Karpas-422 (cell line): ENCODE data around the gene BAIAP2L2. TPM values are rescaled to one million over a fixed set of nuclear protein-coding genes. Genes with fewer than 3 reads are reported as not detected.
"Not testable (repeated sequence)": the region's sequence is repeated elsewhere in the genome, so short reads cannot be mapped to it uniquely, and the experiment has no call there.

Experiments
- DNase-seq: peaks from one replicate; pipeline ENCODE4 v3.0.0-alpha.2; 2015
- H2AFZ ChIP-seq: fragments of 200-600 bp; sonication (generic); 2 replicates; pipeline ENCODE4 v1.6.1; 2014; ENCODE audit warnings: antibody characterized with exemption, low read length, mixed read lengths
- H3K27ac ChIP-seq: fragments of 200-600 bp; sonication (generic); 2 replicates; pipeline ENCODE4 v1.5.1; 2014; ENCODE audit warnings: mild to moderate bottlenecking, low read length, moderate library complexity
- H3K27me3 ChIP-seq: fragments of 200-600 bp; sonication (generic); 2 replicates; pipeline ENCODE4 v1.6.1; 2014; ENCODE audit warnings: low read length, mixed read lengths
- H3K36me3 ChIP-seq: fragments of 200-600 bp; sonication (generic); 2 replicates; pipeline ENCODE4 v1.6.1; 2014; ENCODE audit warnings: low read length, mixed read lengths; ENCODE audit not compliant: insufficient read depth
- H3K4me1 ChIP-seq: fragments of 200-600 bp; sonication (generic); 2 replicates; pipeline ENCODE4 v1.6.1; 2014; ENCODE audit warnings: mild to moderate bottlenecking, low read length, mixed read lengths
- H3K4me2 ChIP-seq: fragments of 200-600 bp; sonication (generic); 2 replicates; pipeline ENCODE4 v1.6.1; 2014; ENCODE audit warnings: low read length, low read depth, mild to moderate bottlenecking; ENCODE audit not compliant: poor library complexity, severe bottlenecking
- H3K4me3 ChIP-seq: fragments of 200-600 bp; sonication (generic); 2 replicates; pipeline ENCODE4 v1.5.1; 2014; ENCODE audit warnings: mild to moderate bottlenecking, antibody characterized with exemption, low read length, mixed read lengths
- H3K79me2 ChIP-seq: fragments of 200-600 bp; sonication (generic); 2 replicates; pipeline ENCODE4 v1.6.1; 2014; ENCODE audit warnings: mild to moderate bottlenecking, low read length, mixed read lengths
- H3K9ac ChIP-seq: fragments of 200-600 bp; sonication (generic); 2 replicates; pipeline ENCODE4 v1.6.0; 2014; ENCODE audit warnings: low read length
- H3K9me2 ChIP-seq: fragments of 200-600 bp; sonication (generic), shearing (Covaris generic); replicated peaks from 2 replicates; pipeline ENCODE4 v1.6.0; 2014; ENCODE audit warnings: mild to moderate bottlenecking, low read length, moderate library complexity; ENCODE audit not compliant: insufficient read depth
- H3K9me3 ChIP-seq: fragments of 300-700, 200-600 bp; sonication (generic); 2 replicates; pipeline ENCODE4 v1.6.1; 2014; ENCODE audit warnings: low read length, mixed read lengths
- H4K20me1 ChIP-seq: fragments of 200-600 bp; sonication (generic); 2 replicates; pipeline ENCODE4 v1.6.1; 2014; ENCODE audit warnings: mild to moderate bottlenecking, antibody characterized with exemption, low read length, low read depth; ENCODE audit not compliant: insufficient read depth
- total RNA-seq: library from RNA; depleted of rRNA; stranded (reverse); fragments of >200 nt; shearing (Covaris generic); gene quantifications from 2 replicates; pipeline ENCODE4 v1.2.3, GENCODE V29; 2014; ENCODE audit warnings: low replicate concordance; rRNA removed

BAIAP2L2 gene, protein sequence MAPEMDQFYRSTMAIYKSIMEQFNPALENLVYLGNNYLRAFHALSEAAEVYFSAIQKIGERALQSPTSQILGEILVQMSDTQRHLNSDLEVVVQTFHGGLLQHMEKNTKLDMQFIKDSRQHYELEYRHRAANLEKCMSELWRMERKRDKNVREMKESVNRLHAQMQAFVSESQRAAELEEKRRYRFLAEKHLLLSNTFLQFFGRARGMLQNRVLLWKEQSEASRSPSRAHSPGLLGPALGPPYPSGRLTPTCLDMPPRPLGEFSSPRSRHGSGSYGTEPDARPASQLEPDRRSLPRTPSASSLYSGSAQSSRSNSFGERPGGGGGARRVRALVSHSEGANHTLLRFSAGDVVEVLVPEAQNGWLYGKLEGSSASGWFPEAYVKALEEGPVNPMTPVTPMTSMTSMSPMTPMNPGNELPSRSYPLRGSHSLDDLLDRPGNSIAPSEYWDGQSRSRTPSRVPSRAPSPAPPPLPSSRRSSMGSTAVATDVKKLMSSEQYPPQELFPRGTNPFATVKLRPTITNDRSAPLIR
- total RNA-seq: 0.22 and 0.43 TPM in 2 replicates

DNA sequence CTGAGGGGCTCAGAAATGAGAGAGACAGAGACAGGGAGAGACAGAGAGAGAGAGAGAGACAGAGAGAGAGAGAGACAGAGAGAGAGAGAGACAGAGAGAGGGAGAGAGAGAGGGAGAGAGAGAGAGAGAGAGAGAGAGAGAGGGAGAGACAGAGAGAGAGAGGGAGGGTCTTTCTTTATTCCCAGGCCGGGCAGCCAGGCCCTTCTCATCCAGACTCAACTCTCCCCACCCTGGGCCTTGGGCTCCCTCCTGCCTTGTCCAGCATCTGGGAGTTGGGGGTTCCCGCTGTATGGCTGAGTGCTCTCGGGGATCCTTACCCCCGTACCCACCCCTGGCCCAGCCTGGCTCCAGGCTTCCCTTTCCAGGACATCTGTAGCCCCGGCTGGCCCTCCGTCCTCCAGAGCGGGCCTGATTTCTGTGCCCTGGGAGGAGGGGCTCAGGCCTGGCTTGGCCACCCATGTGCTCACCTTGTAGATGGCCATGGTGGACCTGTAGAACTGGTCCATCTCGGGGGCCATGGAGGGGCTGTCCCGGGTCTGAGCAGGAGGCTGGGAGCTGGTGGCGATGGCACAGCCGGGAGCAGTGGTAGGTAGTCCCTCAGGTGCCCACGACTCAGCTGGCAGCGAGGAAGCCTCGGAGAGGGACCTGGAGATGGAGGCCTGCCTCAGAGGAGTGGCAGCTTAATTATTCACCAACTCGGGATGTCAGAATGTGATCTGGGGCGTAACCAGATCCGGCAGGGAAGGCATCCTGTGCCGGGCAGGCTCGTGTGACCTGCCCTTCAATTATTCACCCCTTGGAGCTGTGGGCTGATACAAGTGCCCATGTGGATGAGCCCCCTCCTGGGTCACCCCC is at the start of gene BAIAP2L2:
TSS of gene BAIAP2L2 (minus strand) at position 677 of the 855 bp plus-strand sequence. CDS start at position 518, 159 bp downstream.
- Histone ChIP-seq H3K9ac (no peak within 1 kb of the TSS), H3K36me3 (no peaks in the 10 kb centered on the region), H3K4me3 (no peak within 1 kb of the TSS), H3K27ac (no peak within 1 kb of the TSS), H4K20me1 (no peaks in the 10 kb centered on the region), H2AFZ (no peak within 1 kb of the TSS), H3K79me2 (no peaks in the 10 kb centered on the region), H3K4me1 (peaks cover 9% of the 10 kb centered on the region), H3K4me2 (no peak within 1 kb of the TSS), H3K27me3 (no peaks in the 10 kb centered on the region), H3K9me2 (no peaks in the 10 kb centered on the region), H3K9me3 (no peaks in the 10 kb centered on the region; the same call in 1 of the 2 replicates)
- DNase-seq: no peak

DNA sequence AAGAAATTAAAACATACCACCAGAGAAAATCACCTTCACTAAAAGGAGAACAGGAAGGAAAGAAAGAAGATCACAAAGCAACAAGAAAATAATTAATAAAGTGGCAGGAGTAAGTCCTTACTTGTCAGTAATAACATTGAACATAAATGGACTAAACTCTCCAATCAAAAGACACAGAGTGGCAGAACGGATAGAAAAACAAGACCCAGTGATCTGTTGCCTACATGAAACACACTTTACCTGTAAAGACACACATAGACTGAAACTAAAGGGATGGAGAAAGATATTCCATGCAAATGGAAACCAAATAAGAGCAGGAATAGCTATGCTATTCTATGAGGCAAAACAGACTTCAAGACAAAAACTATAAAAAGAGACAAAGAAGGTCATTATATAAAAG is 45.2 kb upstream of the BAIAP2L2 start:
- Histone ChIP-seq H3K9me2 (no peaks in the 10 kb centered on the region), H3K4me3 (no peak overlapping the region), H3K4me2 (no peak overlapping the region), H3K27ac (no peak overlapping the region), H3K36me3 (no peaks in the 10 kb centered on the region), H2AFZ (no peak overlapping the region), H3K79me2 (no peaks in the 10 kb centered on the region), H4K20me1 (no peaks in the 10 kb centered on the region), H3K9ac (no peak overlapping the region), H3K9me3 (no peaks in the 10 kb centered on the region), H3K27me3 (no peaks in the 10 kb centered on the region), H3K4me1 (peaks cover 12% of the 10 kb centered on the region)
- no peak for DNase-seq

DNA sequence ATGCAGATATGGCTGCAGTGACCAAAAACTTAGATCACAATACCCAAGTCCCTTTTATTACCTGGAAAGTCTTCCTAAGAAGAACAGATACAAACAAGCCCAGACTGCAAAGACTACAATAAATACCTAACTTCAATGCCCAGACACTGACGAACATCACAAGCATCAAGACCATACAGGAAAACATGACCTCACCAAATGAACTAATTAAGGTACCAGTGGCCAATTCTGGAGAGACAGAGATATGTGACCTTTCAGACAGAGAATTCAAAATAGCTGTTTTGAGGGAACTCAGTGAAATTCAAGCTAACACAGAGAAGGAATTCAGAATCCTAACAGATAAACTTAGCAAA is 44.1 kb upstream of the BAIAP2L2 start:
- not testable (repeated sequence) for H3K4me1 ChIP-seq, H3K4me2 ChIP-seq, H3K36me3 ChIP-seq, H2AFZ ChIP-seq, H3K4me3 ChIP-seq, H3K9me2 ChIP-seq, H4K20me1 ChIP-seq, H3K79me2 ChIP-seq, DNase-seq, H3K9me3 ChIP-seq, H3K9ac ChIP-seq, H3K27ac ChIP-seq, H3K27me3 ChIP-seq

DNA sequence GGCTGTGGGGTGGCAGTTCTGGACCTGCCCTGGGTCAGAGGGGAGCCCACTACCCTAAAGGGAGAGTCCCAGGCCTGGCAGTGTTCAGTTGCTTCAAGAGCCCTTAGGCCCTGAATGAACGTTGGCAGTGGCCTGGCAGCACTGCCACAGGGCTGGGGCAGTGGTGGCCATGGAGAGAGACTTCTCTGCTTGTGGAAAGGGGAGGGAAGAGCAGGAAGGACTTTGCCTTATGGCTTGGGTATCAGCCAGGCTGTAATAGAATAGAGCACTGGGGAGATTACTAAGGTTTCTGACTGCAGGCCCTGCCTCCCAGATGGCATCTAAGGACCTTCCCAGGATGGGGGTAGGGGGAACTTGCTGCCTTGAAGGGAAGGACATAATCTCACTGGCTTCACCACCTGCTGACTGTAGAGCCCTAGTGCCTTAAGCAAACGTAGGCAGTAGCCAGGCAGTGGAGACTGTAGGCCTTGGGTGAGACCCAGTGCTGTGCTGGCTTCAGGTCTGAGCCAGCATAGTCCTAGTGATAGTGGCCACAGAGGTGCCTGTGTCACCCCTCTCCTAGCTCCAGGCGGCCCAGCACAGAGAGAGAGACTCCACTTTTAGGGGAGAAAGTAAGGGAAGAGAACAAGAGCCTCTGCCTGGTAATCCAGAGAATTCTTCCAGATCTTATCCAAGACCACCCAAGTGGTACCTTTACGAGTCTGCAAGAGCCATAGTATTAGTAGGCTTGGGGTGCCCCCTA is 43.5 kb upstream of the BAIAP2L2 start:
- Histone ChIP-seq H3K79me2 (no peaks in the 10 kb centered on the region), H3K27me3 (no peaks in the 10 kb centered on the region), H2AFZ (no peak overlapping the region), H4K20me1 (no peaks in the 10 kb centered on the region), H3K27ac (no peak overlapping the region), H3K4me1 (peaks cover 9% of the 10 kb centered on the region), H3K9me2 (no peaks in the 10 kb centered on the region), H3K4me2 (no peak overlapping the region), H3K36me3 (no peaks in the 10 kb centered on the region), H3K9me3 (no peaks in the 10 kb centered on the region), H3K4me3 (no peak overlapping the region), H3K9ac (no peak overlapping the region)
- DNase-seq: peak; percentile 56

DNA sequence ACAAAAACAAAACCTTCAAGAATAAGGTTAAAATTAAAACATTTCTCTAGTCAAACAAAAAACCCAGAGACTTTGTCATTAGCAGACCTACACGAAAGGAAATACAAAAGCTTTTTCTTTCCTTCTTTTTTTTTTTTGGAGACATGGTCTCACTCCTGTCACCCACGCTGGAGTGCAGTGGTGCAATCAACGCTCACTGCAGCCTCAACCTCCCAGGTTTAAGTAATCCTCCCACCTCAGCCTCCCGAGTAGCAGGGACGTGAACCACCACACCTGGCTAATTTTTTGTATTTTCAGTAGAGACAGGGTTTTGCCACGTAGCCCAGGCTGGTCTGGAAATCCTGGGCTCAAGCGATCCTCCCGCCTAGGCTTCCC is 40.6 kb upstream of the BAIAP2L2 start:
- Histone ChIP-seq H2AFZ (no peak overlapping the region), H3K4me2 (no peak overlapping the region), H3K36me3 (no peaks in the 10 kb centered on the region), H3K27ac (no peak overlapping the region), H4K20me1 (no peaks in the 10 kb centered on the region), H3K9me2 (no peaks in the 10 kb centered on the region), H3K79me2 (no peaks in the 10 kb centered on the region), H3K4me1 (peaks cover 8% of the 10 kb centered on the region), H3K4me3 (no peak overlapping the region), H3K9me3 (no peaks in the 10 kb centered on the region), H3K27me3 (no peaks in the 10 kb centered on the region), H3K9ac (no peak overlapping the region)
- DNase-seq: no peak

DNA sequence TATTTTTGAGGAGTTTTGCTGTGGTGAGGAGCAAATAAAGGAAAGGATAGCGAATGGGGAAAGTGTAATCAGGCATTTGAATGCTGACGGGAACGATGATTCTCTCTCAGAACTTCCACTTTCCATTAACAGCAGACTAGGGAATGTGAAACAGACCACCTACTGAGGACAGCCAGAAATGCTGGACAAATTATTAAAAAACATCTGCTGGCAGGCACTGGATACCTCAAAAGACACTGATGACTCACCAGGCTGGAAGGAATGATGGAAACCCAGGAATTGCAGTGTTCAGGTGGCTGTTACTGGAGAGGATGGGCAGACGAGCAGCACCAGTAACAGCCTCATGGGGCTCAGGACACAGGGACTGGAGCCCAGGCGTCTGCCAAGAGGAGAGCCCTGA is 37.8 kb upstream of the BAIAP2L2 start:
- Histone ChIP-seq H3K4me2 (no peak overlapping the region), H4K20me1 (no peaks in the 10 kb centered on the region), H3K27ac (no peak overlapping the region), H3K36me3 (no peaks in the 10 kb centered on the region), H3K9me2 (no peaks in the 10 kb centered on the region), H3K4me3 (no peak overlapping the region), H3K4me1 (no peaks in the 10 kb centered on the region; the same call in 1 of the 2 replicates), H3K9me3 (no peaks in the 10 kb centered on the region), H2AFZ (no peak overlapping the region), H3K9ac (no peak overlapping the region), H3K27me3 (no peaks in the 10 kb centered on the region), H3K79me2 (no peaks in the 10 kb centered on the region)
- DNase-seq: no peak

DNA sequence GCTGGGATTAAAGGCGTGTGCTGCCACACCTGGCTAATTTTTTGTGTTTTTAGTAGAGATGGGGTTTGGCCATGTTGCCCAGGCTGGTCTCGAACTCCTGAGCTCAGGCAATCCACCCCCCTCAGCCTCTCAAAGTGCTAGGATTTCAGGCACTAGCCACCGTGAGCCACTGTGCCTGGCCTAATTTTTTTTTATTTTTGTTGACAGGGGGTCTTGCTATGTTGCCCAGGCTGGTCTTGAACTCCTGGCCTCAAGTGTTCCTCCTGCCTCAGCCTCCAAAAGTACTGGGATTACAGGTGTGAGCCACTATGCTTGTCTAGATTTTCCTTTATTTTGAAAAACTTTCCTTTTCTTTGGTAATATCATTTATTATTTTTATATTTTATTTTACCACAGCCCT is 35.7 kb upstream of the BAIAP2L2 start:
- DNase-seq, H3K9me2 ChIP-seq, H2AFZ ChIP-seq, H3K9me3 ChIP-seq, H3K27me3 ChIP-seq, H3K4me3 ChIP-seq, H3K27ac ChIP-seq, H3K9ac ChIP-seq, H3K79me2 ChIP-seq, H3K4me1 ChIP-seq, H4K20me1 ChIP-seq, H3K4me2 ChIP-seq, H3K36me3 ChIP-seq: not testable (repeated sequence)

DNA sequence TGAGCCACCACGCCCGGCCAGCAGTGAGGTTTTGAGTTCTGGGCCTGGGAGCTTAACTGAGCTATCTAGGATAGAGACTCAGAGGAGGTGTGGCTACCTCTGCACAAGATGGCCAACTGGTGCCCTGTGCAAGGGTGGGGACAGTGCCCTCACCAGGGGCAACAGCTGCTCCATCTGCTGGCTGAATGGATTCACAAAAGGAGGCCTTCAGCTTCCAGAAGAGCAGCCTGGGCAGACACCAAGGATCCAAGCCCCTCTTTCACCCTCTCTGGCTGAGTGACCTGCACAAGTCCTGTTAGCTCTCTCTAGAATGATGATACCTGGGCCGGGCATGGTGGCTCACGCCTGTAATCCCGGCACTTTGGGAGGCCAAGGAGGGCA is 33.5 kb upstream of the BAIAP2L2 start:
- H3K36me3 ChIP-seq: no peaks in the 10 kb centered on the region
- H3K27me3 ChIP-seq: no peaks in the 10 kb centered on the region
- H3K4me3 ChIP-seq: no peak overlapping the region
- no peaks in the 10 kb centered on the region for H3K9me2 ChIP-seq
- no peak overlapping the region for H2AFZ ChIP-seq
- H3K27ac ChIP-seq: no peak overlapping the region
- H3K79me2 ChIP-seq: no peaks in the 10 kb centered on the region
- DNase-seq: peak; percentile 44
- H3K9me3 ChIP-seq: no peaks in the 10 kb centered on the region
- no peaks in the 10 kb centered on the region for H3K4me1 ChIP-seq
- no peak overlapping the region for H3K9ac ChIP-seq
- no peak overlapping the region for H3K4me2 ChIP-seq
- H4K20me1 ChIP-seq: no peaks in the 10 kb centered on the region
